Renal cortex interstitium (tissue), 11 donors: ENCODE measurements around the gene GRIN3B. TPM values are rescaled to one million over a fixed set of nuclear protein-coding genes. Genes with fewer than 3 reads are reported as not detected.
"Not testable (repeated sequence)": the region's sequence is repeated elsewhere in the genome, so short reads cannot be mapped to it uniquely, and the experiment has no call there.

Experiments
- DNase-seq, 11 donors: peaks; one replicate each; pipeline ENCODE4 v3.0.0-alpha.2; 2013; ENCODE audit warnings: low read depth in 9 of 11, low spot score in 4 of 11; ENCODE audit errors: extremely low read depth in 1 of 11
- polyA plus RNA-seq, 3 donors: library from polyadenylated mRNA; unstranded; fragments of 120-200 nt; gene quantifications; one replicate each; pipeline ENCODE4 v1.2.1, GENCODE V29; 2013; ENCODE audit not compliant: insufficient read length in 3 of 3

GRIN3B gene
- polyA plus RNA-seq, 3 donors = 0.37 to 2.0 (median 1.2) TPM

DNA sequence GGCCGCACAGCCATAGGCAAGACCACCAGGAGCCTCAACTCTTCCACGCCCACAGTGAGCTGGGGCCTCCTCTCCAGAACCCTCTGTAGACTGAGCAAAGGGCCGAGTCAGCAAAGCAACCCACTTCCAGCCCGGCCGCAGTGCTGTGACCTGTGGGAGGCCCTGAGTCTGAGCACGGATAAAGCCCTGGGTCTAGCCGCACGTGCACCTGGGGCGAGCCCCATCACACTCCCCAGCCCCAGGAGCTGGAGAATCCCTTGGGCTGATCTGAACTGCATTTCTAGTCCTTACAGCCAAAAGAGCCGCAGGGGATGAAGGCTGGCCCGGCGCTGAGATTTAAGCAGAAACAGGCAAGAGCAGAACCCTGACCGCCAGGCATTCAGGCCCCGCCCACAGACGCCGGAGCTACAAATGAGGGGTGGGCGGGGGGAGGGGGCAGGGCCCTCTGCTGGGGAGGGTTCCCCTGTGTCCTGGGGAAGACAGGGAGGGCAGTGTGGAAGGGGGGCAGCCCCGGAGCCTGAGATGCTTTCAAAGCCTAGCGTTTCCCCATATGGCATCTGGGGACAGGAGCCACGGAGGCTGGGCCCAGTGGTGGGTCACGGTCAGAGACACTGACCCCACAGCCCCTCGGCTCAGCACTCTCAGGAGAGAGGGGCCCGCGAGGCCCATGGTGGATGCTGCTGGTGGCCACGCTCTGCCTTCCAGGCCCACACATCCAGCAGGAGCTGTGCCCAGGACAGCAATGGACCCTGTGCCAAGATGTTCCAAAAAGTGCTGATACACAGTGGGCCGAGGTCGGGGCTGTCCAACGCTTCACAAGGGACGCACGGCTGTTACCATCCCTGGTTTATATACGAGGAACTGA lies 15.8 kb downstream of the GRIN3B start:
- no peak for DNase-seq

DNA sequence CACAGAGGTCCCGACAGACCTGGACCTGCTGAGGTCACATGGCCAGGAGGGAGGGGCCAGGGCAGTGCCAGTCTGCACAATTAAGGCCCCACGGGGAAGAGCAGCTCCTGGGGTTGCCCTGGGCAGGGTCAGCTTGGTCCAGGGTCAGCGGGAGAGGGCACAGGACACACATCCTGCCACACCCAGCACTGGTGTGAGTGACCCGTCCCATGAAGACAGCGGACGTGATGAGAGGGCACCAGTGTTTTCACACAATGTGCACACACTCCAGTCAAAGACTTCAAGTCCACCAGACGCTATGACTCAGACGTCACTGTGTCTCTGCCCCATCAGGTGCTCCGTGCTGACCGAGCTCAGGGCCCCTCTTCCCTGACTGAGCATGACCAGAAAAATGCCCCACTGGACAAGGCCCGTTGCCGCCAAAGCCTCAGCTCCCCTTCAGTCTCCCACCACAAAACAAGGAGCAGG lies 16.5 kb downstream of the GRIN3B start:
- no peak for DNase-seq

DNA sequence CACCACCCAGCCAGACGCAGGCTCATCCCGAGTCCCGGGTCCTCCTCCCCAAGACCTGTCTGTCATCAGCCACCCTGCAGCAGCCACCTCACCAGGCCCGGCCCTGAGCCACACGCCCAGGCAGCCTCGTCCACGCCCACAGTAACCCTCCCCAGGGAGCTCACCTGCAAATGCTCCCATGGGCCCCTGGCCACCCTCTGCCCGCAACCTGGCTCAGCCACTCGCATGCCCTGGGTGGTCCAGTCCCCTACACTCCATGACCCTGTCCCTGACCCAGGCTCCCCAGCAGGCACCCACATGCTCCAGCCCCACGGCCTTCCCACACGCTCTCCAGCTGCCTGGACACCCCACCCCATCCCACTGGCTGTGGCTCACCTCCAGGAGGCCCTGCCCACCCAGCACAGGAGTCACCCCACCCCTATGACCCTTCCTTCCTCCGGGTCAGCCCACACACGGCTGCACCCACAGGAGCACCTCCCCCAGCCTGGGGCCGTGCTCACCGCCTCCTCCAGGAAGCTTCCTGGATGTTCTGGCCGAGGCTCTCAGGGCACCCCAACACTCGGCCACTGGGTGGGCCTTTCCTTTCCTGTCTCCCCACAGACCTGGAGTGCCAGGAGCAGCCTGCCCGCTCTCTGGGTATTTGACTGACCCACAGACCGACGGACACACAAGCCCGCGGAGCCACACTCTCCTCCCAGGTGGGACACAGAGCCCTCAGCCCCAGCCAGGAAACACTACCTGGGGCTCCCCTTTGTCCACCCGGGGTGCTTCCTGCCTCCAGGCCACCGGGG lies 17.1 kb downstream of the GRIN3B start:
- no peak for DNase-seq

DNA sequence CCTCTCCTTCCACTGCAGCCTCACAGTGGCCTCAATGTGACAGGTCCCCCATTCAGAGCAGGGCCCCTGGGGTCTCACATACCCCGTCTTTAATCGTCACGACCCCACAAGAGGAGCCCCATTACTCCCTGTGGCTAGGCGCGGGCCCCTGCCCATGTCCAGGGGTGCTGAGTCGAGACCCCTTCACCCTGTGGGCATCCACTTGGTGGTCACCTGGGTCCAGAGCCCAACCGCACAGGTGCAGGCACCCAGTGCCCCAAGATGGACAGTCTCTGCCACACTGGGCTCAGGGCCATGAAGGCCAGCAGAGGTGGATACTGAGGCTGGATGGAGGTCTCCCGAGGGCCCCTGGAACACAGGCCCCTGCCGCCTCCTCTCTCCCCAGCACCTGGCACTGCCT lies 17.7 kb downstream of the GRIN3B start:
- no peak for DNase-seq

DNA sequence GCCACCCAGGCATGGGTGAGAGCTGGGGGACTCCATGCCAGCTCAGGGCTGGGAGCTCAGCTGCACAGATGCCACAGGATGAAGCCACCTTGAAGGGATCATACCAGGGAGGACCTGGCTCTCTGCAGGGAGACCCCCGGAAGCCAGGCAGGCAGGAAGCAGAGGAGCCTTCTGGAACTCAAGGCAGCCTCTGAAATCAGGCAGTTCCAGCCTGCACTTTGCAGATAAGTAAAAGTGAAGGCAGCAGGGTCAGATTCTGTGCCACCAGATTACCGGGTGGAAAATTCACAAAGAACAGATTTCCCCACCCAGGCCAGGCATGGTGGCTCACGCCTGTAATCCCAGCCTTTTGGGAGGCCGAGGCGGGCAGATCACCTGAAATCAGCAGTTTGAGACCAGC lies 18.2 kb downstream of the GRIN3B start:
- DNase-seq = no peak

DNA sequence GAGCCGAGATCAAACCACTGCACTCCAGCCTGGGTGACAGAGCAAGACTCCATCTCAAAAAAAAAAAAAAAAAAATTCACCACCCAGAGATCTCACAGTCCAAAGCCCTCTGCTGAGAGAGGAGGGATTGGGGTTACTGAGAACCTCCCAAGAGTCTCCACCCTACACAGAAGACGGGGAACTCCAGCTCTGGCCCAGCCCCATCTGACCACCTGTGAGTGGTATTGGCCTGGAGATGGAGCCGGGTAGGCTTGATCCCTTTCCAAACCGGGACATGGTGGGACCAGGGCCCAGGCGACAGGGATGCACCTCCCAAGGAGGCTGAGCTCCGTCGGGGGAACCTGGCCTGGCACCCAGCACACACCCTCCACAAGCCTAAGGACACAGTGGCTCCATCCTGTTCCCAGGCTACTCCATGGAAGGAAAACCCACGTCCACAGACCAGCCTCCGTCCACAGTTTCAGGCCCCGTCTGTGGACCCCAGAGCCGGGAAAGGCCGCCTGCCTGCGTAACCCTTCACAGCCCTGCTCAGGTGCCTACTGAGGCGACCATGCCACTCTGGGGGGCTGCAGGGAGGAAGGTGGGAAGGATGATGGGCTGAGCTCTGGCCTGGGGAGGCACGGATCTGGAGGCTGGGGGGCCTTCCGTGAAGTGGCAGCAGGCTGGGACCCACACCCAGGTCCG lies 18.9 kb downstream of the GRIN3B start:
- DNase-seq = no peak

DNA sequence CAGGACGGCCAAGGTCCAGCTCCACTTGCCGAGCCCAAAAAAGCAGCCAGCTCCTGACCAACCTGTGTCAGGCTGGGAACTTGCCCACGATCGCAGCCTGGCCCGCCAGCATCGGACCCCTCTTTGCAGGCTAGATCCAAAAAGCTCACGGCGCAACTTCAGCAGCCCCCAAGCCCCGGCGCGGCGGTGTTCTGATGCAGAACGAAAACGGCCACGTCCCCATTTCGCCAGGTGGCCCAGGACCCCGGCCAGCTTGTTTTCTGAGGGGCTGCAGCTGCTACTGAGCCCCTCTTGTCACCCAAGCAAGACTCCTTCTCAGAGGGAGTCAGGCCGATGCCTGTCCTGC lies 19.4 kb downstream of the GRIN3B start:
- DNase-seq = no peak

DNA sequence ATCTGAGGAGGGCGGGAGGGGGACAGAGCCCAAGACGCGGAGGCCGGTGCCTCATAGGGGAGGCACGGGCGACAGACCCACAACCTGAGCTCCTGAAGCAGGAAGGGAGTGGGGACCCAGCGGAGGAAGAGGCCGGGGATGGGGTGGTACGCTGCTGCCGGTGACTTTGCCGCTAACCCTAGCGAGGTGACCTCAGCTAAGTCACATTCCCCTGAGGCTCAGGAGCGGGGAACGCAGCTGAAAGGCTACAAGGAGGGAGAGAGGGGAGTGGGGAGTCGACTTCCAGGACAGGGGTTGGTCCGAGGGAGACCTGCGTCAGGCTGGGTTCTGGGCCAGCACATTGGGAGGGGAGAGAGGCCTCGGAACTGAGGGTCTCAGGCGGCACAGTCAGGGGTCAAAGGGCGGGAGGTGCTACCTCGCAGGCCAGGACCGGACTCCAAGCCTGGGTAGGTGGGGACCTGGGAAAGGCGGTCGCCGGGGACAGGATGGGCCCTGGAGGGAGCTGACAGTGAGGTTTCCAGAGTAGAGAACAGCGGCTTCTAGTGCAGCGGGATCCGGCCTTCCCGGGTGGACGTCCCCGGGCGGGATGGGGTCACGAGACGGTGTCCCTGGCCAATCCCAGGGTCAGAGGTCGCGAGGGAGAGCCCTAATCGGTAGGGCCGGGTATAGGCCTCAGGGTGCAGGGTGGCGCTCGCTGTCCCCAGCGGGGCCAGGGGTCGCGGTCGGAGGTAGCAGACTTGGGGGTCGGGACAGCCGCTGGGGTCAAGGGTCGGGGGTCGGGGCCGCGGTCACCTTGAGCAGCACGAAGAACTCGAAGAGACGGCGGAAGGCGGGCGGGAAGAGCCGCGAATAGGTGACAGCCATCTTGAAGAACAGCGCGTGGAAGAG lies 20.0 kb downstream of the GRIN3B start:
- no peak for DNase-seq

DNA sequence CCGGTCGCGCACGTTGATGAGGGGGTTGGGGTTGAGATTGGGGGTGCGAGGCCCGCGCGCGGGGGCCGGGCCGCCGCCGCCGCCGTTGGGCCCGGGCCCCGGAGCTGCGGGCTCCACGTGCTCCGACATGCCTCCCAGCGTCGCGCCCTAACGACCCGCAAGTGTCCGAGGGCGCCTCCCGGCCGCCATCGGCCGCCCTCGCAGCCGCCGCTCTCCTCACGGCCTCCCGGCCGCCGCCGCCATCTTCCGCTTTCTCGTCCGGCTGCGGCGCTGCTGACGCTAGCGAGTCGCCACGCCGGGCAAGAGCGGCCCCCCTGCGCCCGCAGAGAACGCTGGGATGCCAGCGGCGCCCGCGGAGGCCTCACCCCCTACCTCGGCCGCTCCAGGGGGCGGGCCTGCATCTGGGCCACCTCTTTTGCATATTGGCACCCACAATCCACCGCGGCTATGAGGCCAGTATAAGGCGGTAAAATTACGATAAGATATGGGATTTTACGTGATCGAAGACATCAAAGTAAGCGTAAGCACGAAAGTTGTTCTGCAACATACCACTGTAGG lies 20.7 kb downstream of the GRIN3B start, which contains the start of gene TMEM259:
Gene TMEM259, minus strand, starts transcription at position 256 of the 558 bp plus-strand sequence. Its CDS starts 127 bp downstream, at position 129.
- DNase-seq = peak; percentile 86 to 97 (median 96)

DNA sequence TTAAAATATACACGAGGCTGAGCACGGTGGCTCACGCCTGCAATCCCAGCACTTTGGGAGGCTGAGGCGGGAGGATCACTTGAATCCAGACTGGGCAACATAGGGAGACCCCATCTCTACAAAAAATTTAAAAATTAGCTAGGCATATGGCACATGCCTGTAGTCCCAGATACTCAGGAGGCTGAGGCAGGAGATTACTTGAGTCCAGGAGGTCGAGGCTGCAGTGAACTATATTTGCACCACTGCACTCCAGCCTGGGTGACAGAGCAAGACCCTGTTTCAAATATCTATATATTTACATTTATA lies 23.6 kb downstream of the GRIN3B start:
- DNase-seq = not testable (repeated sequence)

DNA sequence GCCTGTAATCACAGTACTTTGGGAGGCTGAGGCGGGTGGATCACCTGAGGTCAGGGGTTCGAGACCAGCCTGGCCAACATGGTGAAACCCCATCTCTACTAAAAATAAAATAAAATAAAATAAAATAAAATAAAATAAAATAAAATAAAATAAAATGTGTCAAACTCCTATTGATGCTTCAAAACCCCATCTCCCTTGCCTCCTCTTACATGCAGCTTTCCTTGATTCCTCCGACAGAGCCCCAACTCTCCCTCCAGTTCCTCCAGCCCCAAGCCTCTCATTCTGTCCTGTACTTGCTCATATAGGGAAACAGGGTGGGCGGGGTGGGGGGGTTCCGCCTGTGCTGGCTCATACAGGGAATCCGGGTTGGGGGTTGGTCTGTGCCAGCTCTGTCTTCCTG lies 24.9 kb downstream of the GRIN3B start:
- DNase-seq = not testable (repeated sequence)

DNA sequence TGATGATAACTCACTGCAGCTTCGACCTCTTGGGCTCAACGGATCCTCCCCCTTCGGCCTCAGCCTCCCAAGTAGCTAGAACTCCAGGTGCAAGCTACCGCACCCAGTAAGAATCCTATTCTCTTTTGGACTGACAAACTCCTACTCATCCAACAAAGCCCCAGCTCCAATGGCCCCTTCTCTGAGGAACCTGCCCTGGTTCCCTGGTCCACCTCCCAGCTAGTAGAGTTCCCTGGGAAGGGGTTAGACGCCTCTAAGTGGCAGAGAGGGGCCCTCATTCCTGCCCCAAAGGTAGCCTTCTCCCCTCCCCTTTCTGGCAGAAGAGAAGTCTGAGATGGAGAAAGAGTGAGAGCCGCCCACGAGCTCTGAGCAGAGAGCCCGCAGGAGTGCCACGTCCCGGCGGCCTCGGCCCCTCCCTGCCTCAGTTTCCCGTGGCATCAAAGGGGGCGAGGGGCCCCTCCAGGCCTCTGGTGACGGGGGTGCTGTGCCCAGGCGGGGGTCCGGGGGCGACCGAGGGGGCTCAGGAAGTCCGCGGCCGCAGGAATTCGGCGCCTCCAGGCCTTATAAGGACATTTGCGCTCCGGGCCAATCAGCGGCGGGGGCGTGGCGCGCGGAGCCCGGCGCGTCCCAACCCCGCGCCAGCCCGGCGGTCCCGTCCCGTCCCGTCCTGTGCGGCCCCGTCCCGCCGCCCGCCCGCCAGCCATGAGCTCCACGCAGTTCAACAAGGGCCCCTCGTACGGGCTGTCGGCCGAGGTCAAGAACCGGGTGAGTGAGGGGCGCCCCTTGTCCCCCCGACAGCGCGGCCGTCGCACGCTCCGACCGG lies 26.0 kb downstream of the GRIN3B start, which contains the start of gene CNN2:
Gene CNN2, plus strand, starts transcription at position 649 of the 823 bp plus-strand sequence. Its CDS starts 54 bp downstream, at position 703.
- peak in 8 of 11 donors; percentile 64 to 84 (median 74) for DNase-seq

DNA sequence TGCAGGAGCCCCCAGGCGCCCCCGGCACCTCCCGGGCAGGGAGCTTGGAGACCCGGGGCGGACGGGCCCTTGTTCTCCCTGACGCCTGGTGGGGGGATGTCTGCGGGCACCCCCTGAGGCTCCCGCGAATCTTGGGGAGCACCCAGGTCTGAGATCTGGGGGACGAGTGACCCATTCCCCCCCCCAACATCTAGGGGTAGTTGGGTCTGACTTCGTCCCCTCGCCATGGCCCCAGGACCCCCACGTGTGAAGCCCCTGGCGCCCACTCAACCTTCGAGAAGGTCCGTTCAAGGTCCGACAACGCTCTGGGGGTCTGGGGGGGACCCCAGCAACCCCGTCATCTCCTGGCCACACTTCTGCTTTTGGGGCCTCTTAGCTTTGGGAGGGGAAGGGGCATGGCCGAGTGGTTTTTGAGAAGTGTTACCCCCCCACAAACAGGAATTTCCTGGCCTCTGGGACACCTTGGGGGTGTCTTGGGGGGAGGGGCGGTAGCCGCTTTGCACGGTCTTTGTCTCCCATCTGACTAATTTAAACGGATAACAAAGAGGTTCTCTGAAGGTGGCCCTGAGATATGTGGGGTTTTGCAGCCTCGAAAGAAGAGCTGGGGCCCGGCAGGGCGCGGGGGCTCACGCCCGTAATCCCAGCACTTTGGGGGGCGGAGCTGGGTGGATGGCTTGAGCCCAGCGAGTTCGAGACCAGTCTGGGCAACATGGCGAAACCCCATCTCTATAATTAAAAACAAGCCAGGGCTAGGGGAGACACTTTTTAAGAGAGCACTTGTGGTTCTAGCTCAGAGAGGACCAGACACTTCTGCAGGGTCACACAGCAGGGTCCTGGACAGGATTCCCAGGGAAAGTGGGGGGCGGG lies 26.8 kb downstream of the GRIN3B start:
- no peak for DNase-seq

DNA sequence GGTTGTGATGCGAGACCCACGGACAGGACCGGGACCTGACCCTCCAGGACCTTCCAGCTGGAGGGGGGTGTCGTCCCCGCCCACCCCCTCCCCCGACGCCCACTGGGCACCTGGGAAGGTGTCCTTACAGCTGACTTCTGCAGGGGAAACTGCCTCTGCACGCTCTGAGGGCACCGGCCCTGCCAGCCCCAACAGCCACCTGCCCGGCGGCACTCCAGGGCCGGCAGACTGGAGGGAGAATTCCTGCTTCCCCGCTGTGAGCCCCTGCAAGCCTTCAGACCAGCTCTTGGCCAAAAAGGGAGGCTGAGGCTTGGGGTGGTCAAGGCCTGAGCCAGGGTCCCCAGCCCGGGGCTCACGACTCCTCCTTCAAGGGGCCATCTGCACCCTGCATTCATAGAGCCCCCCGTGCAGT lies 27.4 kb downstream of the GRIN3B start:
- DNase-seq = no peak

DNA sequence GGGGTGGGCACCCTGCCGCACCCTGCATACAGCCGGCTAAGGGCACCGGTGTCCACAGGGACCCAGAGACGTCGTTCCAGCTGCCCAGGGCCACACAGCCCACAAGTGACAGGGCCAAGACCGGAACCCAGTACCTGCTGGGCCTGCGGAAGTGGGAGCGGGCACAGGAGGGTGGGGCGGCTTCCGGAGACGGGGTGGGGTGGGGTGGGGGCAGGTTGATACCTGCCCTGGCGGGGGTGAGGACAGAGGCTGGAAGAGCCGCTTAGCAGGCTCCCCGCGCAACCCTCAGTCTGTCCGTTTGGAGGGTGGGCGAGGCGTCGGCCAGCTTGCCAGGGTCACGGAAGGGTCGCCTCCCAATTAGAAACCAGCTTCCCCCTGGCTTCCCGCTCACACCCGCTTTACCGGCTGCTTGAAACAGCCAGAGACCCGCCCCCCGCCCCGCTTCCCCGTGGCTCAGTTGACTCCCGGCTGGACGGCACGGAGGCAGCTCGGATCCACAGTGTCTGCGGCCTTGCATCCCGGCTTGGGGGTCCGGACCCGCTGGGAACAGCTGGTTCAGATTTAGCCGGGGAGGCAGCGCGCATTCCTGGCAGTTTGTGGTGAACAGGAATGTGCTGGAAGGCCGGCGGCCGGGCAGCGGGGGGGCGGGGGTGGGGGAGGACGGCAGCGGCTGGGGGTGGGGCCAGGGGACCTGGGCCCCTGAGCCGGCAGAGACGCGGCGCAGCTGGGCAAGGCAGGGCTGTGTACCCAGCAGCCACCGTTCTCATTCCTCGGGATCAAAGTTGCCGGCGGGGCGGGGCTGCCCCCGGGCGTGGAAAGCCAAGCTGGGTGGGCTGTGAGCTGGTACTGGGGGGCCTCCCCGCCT lies 28.1 kb downstream of the GRIN3B start:
- peak in 9 of 11 donors; percentile 69 to 89 (median 80) for DNase-seq
